ENCODE data around the gene SNAI1.
A peak's percentile ranks its signal among the peaks of the same experiment; 100 is the strongest.

SNAI1 gene

DNA sequence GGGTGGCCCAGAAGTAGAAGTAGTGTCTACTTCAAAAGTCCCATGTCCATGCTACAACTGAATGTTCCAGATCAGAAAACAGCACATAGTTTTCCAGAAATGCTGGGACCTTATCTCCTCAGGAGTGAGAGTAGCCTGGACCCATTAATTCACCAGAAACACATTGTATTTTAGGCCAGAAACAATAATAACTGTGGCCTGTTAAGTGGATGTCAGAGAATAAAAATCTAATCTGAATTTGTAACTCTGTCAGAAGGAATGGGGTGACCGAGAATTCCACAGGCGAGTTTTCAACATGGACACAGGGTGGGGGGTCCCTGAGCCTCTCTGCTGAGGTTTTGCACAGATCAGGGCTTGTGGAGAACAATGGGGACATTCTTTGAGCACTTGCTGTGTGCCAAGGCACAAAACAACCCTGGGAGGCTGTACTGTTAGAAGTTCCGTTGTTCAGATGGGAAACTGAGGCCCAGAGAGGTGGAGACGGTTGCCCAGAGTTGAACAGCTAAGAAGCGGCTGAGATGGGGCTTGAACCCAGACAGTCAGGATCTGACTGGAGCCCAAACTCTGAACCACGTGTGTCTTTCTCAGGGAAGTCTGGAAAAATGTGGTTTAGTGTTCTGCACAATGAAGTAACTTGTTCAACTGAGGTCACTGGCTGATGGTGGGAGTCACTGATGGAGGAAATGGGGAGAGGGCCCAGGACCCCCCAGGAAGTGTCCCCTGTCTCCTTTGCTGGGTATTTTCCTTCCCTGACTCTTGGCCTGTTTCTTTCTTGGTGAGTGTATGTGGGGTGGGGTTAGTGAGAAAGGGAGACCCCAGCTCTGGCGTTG is 44.2 kb downstream of the SNAI1 start:
- no peak overlapping the region for H3K56ac ChIP-seq (ENCODE audit: low read length)
- no peaks in the 10 kb centered on the region for H3K79me1 ChIP-seq (ENCODE audit: low read length)
- no peak overlapping the region for H3K4me3 ChIP-seq (ENCODE audit: low read length)
- H2BK5ac ChIP-seq (ENCODE audit: low read length) = no peak overlapping the region
- H2BK15ac ChIP-seq (replicated peaks; ENCODE audit: low read depth) = no peak overlapping the region
- H3K79me2 ChIP-seq (ENCODE audit: control insufficient read depth, insufficient read depth, low read length) = no peaks in the 10 kb centered on the region
- no peak overlapping the region for H3K9ac ChIP-seq (ENCODE audit: low read length)
- no peaks in the 10 kb centered on the region for H3K27me3 ChIP-seq (ENCODE audit: insufficient read depth, low read length, poor library complexity)
- H4K8ac ChIP-seq (ENCODE audit: low read depth, low read length) = no peak overlapping the region
- H3K4me2 ChIP-seq (ENCODE audit: low read length) = no peak overlapping the region
- H3K23ac ChIP-seq (ENCODE audit: low read length) = no peak overlapping the region
- DNase-seq = no peak
- H3K27ac ChIP-seq (ENCODE audit: low read depth, low read length) = no peak overlapping the region
- WGBS (ENCODE audit: extremely low coverage, insufficient coverage, low lambda C conversion rate) = no CpG with 5 or more reads among the region's 7 CpGs
- no peak overlapping the region for H3K4ac ChIP-seq (ENCODE audit: low read depth, low read length)
- no peak overlapping the region for H2AK5ac ChIP-seq (ENCODE audit: low read length)
- no peaks in the 10 kb centered on the region for H3K36me3 ChIP-seq (ENCODE audit: control insufficient read depth, insufficient read depth, low read length)
- H3K4me1 ChIP-seq (ENCODE audit: control insufficient read depth, low read depth, low read length) = no peaks in the 10 kb centered on the region
- no peak overlapping the region for H2BK120ac ChIP-seq (ENCODE audit: low read depth, low read length)
- H4K5ac ChIP-seq (ENCODE audit: low read length) = no peak overlapping the region
- H3K18ac ChIP-seq (ENCODE audit: low read length) = no peak overlapping the region

DNA sequence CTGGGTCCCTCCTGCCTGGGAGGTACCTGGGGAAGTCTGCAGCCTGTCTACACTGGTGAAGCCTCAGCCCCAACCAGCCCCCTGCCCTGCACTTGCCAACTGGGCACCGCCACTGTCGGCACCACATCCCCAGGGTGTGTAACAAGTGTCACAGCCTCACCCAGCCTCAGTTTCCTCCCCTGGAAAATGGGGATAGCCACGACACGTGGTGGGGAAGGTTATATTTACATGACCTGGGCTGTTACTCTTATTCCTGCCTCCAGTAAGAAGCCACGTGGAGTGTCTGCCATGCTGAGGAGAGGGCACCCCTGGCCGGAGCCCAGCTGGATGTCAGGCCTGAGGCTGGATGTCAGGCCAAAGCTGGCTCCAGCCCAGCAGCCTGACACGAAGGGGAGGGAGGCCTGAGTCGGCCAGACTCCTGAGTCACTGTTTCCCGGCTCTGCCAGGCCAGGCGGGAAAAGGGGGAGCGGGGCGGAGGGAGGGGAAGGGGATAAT is 44.9 kb downstream of the SNAI1 start:
- Histone ChIP-seq H4K8ac (ENCODE audit: low read depth, low read length) (no peak overlapping the region), H2BK5ac (ENCODE audit: low read length) (no peak overlapping the region), H3K27me3 (ENCODE audit: insufficient read depth, low read length, poor library complexity) (no peaks in the 10 kb centered on the region), H3K9ac (ENCODE audit: low read length) (no peak overlapping the region), H4K5ac (ENCODE audit: low read length) (no peak overlapping the region), H2BK120ac (ENCODE audit: low read depth, low read length) (no peak overlapping the region), H3K36me3 (ENCODE audit: control insufficient read depth, insufficient read depth, low read length) (no peaks in the 10 kb centered on the region), H3K56ac (ENCODE audit: low read length) (no peak overlapping the region), H3K27ac (ENCODE audit: low read depth, low read length) (no peak overlapping the region), H3K4ac (ENCODE audit: low read depth, low read length) (no peak overlapping the region), H3K79me2 (ENCODE audit: control insufficient read depth, insufficient read depth, low read length) (no peaks in the 10 kb centered on the region), H3K4me2 (ENCODE audit: low read length) (no peak overlapping the region), H3K4me3 (ENCODE audit: low read length) (no peak overlapping the region), H3K79me1 (ENCODE audit: low read length) (no peaks in the 10 kb centered on the region), H3K4me1 (ENCODE audit: control insufficient read depth, low read depth, low read length) (no peaks in the 10 kb centered on the region), H3K23ac (ENCODE audit: low read length) (no peak overlapping the region), H2BK15ac (replicated peaks; ENCODE audit: low read depth) (no peak overlapping the region), H3K18ac (ENCODE audit: low read length) (no peak overlapping the region), H2AK5ac (ENCODE audit: low read length) (no peak overlapping the region)
- WGBS (ENCODE audit: extremely low coverage, insufficient coverage, low lambda C conversion rate) = no CpG with 5 or more reads among the region's 12 CpGs
- DNase-seq = no peak

DNA sequence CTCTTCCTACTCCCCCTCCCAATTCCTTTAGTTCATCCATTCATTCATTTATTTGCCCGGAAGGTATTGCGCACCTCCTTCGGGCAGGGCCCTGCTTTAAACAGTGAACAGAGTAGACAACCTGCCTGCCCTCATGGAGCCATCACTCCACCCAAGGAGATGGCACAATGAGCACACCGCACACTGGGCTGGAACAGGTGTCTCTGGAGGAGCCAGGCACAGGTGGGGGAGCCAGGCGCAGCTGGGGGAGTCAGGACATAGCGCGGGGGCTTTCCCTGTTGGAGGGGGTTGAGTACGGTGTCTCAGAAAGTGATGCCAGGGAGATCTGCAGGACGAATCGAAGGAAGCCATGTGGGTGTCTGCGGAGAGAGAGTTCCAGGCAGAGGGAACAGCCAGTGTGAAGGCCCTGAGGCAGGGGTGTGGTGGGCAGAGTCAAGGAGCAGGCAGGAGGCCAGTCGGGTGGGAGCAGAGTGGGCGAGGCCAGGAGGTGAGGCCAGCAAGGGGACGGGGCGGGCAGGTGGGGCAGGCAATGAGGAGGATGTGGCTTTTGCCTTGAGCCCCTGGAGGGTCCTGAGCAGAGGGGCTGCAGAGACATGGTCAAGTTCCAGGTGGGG is 46.4 kb downstream of the SNAI1 start:
- Histone ChIP-seq H4K8ac (ENCODE audit: low read depth, low read length) (no peak overlapping the region), H3K18ac (ENCODE audit: low read length) (no peak overlapping the region), H3K4me3 (ENCODE audit: low read length) (no peak overlapping the region), H3K4me2 (ENCODE audit: low read length) (no peak overlapping the region), H3K9ac (ENCODE audit: low read length) (no peak overlapping the region), H3K56ac (ENCODE audit: low read length) (peak overlapping the region; percentile 56), H3K36me3 (ENCODE audit: control insufficient read depth, insufficient read depth, low read length) (no peaks in the 10 kb centered on the region), H2BK15ac (replicated peaks; ENCODE audit: low read depth) (no peak overlapping the region), H3K4ac (ENCODE audit: low read depth, low read length) (no peak overlapping the region), H3K4me1 (ENCODE audit: control insufficient read depth, low read depth, low read length) (no peaks in the 10 kb centered on the region), H3K23ac (ENCODE audit: low read length) (no peak overlapping the region), H2BK5ac (ENCODE audit: low read length) (no peak overlapping the region), H2AK5ac (ENCODE audit: low read length) (peak overlapping the region; percentile 30), H2BK120ac (ENCODE audit: low read depth, low read length) (no peak overlapping the region), H4K5ac (ENCODE audit: low read length) (no peak overlapping the region), H3K79me2 (ENCODE audit: control insufficient read depth, insufficient read depth, low read length) (no peaks in the 10 kb centered on the region), H3K27ac (ENCODE audit: low read depth, low read length) (no peak overlapping the region), H3K27me3 (ENCODE audit: insufficient read depth, low read length, poor library complexity) (no peaks in the 10 kb centered on the region), H3K79me1 (ENCODE audit: low read length) (no peaks in the 10 kb centered on the region)
- DNase-seq = no peak
- no CpG with 5 or more reads among the region's 15 CpGs for WGBS (ENCODE audit: extremely low coverage, insufficient coverage, low lambda C conversion rate)

DNA sequence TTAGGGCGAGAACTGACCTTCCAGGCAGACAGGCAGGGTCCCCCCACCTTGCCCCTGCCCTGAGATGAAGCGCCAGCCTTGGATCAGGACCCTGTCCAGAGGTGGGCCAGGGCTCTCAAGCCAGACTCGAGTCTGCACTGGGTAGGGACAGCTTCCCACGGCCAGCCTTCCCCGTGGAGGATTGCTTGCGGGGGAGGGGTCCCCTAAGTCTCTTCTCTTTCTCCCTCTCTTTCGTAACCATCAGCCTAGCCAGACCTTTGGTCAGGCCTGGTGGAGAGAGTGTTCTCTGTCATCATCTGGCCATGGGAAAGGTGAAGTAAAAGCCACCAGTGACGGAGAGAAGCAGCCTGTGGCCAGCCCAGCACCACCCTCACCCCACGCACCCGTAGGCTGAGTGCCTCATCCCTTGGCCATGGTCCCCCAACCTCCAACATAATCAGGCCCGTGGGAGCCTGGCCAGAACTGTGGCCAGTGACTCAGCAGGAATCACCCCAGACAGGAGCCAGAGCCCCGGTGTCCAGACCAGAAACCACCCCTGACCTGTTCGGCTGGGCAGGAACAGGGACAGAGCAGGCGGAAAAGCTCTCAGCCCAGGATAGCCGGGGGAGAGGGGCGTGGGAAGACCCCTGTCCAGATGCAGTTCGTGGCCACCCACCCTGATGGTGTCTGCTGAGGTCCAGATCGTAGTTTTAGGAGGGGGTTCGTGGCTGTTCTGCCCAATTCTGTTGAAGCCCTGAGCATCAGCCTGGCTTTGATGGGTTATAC is 47.1 kb downstream of the SNAI1 start:
- peak overlapping the region; percentile 85 for H2AK5ac ChIP-seq (ENCODE audit: low read length)

DNA sequence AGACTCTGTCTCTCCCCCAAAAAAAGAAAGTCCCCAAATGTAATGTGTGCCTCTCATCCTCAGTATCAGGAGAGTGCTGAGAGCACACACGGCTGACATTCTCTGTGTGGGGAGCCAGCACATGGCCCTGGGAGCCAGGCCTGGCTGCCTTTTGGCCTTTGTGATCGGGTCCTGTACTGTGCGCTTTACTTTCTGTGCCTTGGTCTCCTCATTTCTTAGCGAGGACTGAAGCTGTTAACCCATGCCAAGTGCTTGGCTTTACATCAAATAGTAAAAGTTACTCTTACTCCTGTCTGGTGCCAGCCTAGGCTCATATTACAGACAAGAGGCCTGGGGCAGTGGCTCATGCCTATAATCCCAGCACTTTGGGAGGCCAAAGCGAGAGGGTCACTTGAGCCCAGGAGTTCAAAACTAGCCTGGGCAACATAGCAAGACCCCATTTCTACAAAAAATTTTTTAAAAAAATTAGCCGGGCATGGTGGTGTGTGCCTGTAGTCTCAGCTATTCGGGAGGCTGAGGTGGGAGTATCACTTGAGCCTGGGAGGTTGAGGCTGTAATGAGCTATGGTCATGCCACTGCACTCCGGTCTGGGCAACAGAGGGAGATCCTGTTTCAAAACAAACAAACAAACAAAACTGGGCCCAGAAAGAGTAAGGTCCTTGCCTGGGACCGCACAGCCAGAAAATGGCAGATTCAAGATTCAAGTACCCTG is 50.3 kb downstream of the SNAI1 start:
- Histone ChIP-seq H3K4me3 (ENCODE audit: low read length) (no peak overlapping the region), H4K5ac (ENCODE audit: low read length) (no peak overlapping the region), H3K23ac (ENCODE audit: low read length) (no peak overlapping the region), H2BK15ac (replicated peaks; ENCODE audit: low read depth) (no peak overlapping the region), H2BK120ac (ENCODE audit: low read depth, low read length) (no peak overlapping the region), H3K9ac (ENCODE audit: low read length) (no peak overlapping the region), H3K27me3 (ENCODE audit: insufficient read depth, low read length, poor library complexity) (no peaks in the 10 kb centered on the region), H3K36me3 (ENCODE audit: control insufficient read depth, insufficient read depth, low read length) (no peaks in the 10 kb centered on the region), H3K27ac (ENCODE audit: low read depth, low read length) (no peak overlapping the region), H3K79me2 (ENCODE audit: control insufficient read depth, insufficient read depth, low read length) (no peaks in the 10 kb centered on the region), H3K4me2 (ENCODE audit: low read length) (no peak overlapping the region), H3K4me1 (ENCODE audit: control insufficient read depth, low read depth, low read length) (no peaks in the 10 kb centered on the region), H4K8ac (ENCODE audit: low read depth, low read length) (no peak overlapping the region), H3K4ac (ENCODE audit: low read depth, low read length) (no peak overlapping the region), H3K79me1 (ENCODE audit: low read length) (no peaks in the 10 kb centered on the region), H3K56ac (ENCODE audit: low read length) (no peak overlapping the region), H2BK5ac (ENCODE audit: low read length) (no peak overlapping the region), H2AK5ac (ENCODE audit: low read length) (no peak overlapping the region), H3K18ac (ENCODE audit: low read length) (no peak overlapping the region)
- no peak for DNase-seq
- no CpG with 5 or more reads among the region's 9 CpGs for WGBS (ENCODE audit: extremely low coverage, insufficient coverage, low lambda C conversion rate)

More for the DNA sequence above, 47.1 kb downstream of the SNAI1 start:
- Histone ChIP-seq H3K4me1 (ENCODE audit: control insufficient read depth, low read depth, low read length) (no peaks in the 10 kb centered on the region), H3K18ac (ENCODE audit: low read length) (no peak overlapping the region), H3K27me3 (ENCODE audit: insufficient read depth, low read length, poor library complexity) (no peaks in the 10 kb centered on the region), H3K23ac (ENCODE audit: low read length) (no peak overlapping the region), H3K27ac (ENCODE audit: low read depth, low read length) (no peak overlapping the region), H3K4me2 (ENCODE audit: low read length) (no peak overlapping the region), H2BK15ac (replicated peaks; ENCODE audit: low read depth) (no peak overlapping the region), H3K4ac (ENCODE audit: low read depth, low read length) (no peak overlapping the region), H4K5ac (ENCODE audit: low read length) (no peak overlapping the region), H3K79me1 (ENCODE audit: low read length) (no peaks in the 10 kb centered on the region), H3K36me3 (ENCODE audit: control insufficient read depth, insufficient read depth, low read length) (no peaks in the 10 kb centered on the region), H3K56ac (ENCODE audit: low read length) (peak overlapping the region; percentile 56), H3K79me2 (ENCODE audit: control insufficient read depth, insufficient read depth, low read length) (no peaks in the 10 kb centered on the region), H3K9ac (ENCODE audit: low read length) (no peak overlapping the region), H3K4me3 (ENCODE audit: low read length) (no peak overlapping the region), H2BK120ac (ENCODE audit: low read depth, low read length) (no peak overlapping the region), H4K8ac (ENCODE audit: low read depth, low read length) (no peak overlapping the region), H2BK5ac (ENCODE audit: low read length) (peak overlapping the region; percentile 50)
- WGBS (ENCODE audit: extremely low coverage, insufficient coverage, low lambda C conversion rate) = no CpG with 5 or more reads among the region's 19 CpGs
- no peak for DNase-seq
